Ovary (tissue), 9 donors: ENCODE data around the gene SCN4B. TPM values are rescaled to one million over a fixed set of nuclear protein-coding genes. Genes with fewer than 3 reads are reported as not detected.

Experiments used
- DNase-seq, 5 donors: peaks; one replicate each; pipeline ENCODE4 v3.0.0-alpha.2; 2019 to 2020
- H3K27ac ChIP-seq, 2 donors: fragments of 200-600 bp; one replicate each; pipeline versions ENCODE4 v1.5.1 to v1.8.0; 2019 to 2022
- H3K27me3 ChIP-seq: fragments of 200-600 bp; one replicate; pipeline ENCODE4 v1.8.0; 2022
- H3K36me3 ChIP-seq: fragments of 200-600 bp; sonication (generic); one replicate; pipeline ENCODE4 v1.5.1; 2019
- H3K4me1 ChIP-seq: one replicate; pipeline ENCODE4 v1.8.1; 2013; ENCODE audit warnings: mild to moderate bottlenecking, moderate library complexity; ENCODE audit not compliant: insufficient read depth
- H3K4me3 ChIP-seq: fragments of 200-600 bp; sonication (generic); one replicate; pipeline ENCODE4 v1.5.1; 2017
- H3K9me3 ChIP-seq, 2 donors: fragments of 200-600 bp in 1 of 2; sonication (generic) in 1 of 2; one replicate each; pipeline versions ENCODE4 v1.5.1 to v1.8.1; 2013 to 2019; ENCODE audit warnings: mild to moderate bottlenecking in 1 of 2, moderate library complexity in 1 of 2
- EP300 ChIP-seq: sonication (generic); formaldehyde crosslinking; IDR thresholded peaks from one replicate; pipeline ENCODE4 v1.6.1; 2017; ENCODE audit warnings: antibody characterized with exemption
- POLR2A ChIP-seq: fragments of 450-650 bp; IDR thresholded peaks from one replicate; pipeline ENCODE4 v1.6.1; 2017; ENCODE audit warnings: antibody characterized with exemption, mild to moderate bottlenecking, moderate library complexity
- WGBS, 3 donors: extraction: QIAGEN DNeasy Blood & Tissue Kit in 1 of 3; methylation state at CpG; one replicate each; pipeline versions ENCODE4 v1.1.5 to v1.1.7; 2013 to 2017; 5-methylcytosine and 5-hydroxymethylcytosine counted together
- intact Hi-C, 4 donors: fragments of 100-400 bp; cut with DNase I; formaldehyde crosslinking; loops; one replicate each; pipeline versions ENCODE4 v1.11.0 to v1.15.1; 2022 to 2023
- polyA plus RNA-seq, 2 donors: library from polyadenylated mRNA; stranded (reverse); fragments of 200-250 nt in 1 of 2; fragments of 350-450 nt in 1 of 2; fragmentation: Illumina TruSeq in 1 of 2; extraction: RNeasy Lipid Tissue Mini Kit (QIAGEN cat#74804) in 1 of 2; gene quantifications; one replicate each; pipeline ENCODE4 v1.2.3, GENCODE V29; 2013 to 2014
- total RNA-seq, 7 donors: library from RNA; depleted of rRNA in 2 of 7; stranded (reverse); fragments of >200 nt in 2 of 7; fragmentation: NEBNext Ultra II Directional in 3 of 7; extraction: Animal tissue kit (Norgen Biotek cat#: 25700) in 3 of 7; gene quantifications; one replicate each; pipeline versions ENCODE4 v1.1.0 to v1.2.4, GENCODE V29; 2016 to 2023
- TF ChIP-seq, protein P1 (sequence below), 3 donors: fragments of 450-650 bp in 2 of 3; fragments of 200-600 bp in 1 of 3; IDR thresholded peaks; one replicate each; pipeline versions ENCODE4 v1.5.1 to v1.8.0; 2016 to 2022; ENCODE audit warnings: antibody characterized with exemption in 3 of 3, mild to moderate bottlenecking in 1 of 3
- donor health status: DM: no; HTN: no; CAD: no; lungs with moderate emphysema.
- donor health status: DM: no; HTN: no; CAD: no.
- donor health status: Bipolar disorder and iron deficiency.
- donor health status: DM: yes; HTN: yes; CAD: no.
- donor health status: DM: no; HTN: no; CAD: no.
- donor health status: DM: yes; HTN: yes; CAD: no.

SCN4B gene
- total and polyA plus RNA-seq, 9 donors, result 0.10 to 13.3 (median 0.52) TPM

DNA sequence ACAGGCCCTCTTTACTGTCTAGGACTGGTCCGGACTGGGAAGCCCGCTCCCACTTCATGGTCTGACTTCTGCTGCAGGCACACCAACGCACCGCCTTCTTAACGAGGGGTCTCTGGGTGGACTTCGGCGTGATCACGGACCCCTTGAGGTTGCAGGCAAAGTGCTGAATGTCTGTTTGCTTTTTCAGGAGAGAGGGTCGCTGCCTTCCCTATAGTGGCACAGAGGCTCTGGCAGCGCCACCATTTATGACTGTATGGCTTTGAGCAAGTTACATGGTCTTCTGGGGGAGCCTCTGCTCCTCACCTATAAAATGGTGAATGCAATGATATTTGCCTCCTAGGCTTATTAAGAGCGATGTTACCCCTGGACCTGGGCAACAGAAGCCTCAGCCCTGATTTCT, 1.4 kb upstream of the SCN4B start:
- TF ChIP-seq POLR2A, result no peak
- TF ChIP-seq, protein P1, sequence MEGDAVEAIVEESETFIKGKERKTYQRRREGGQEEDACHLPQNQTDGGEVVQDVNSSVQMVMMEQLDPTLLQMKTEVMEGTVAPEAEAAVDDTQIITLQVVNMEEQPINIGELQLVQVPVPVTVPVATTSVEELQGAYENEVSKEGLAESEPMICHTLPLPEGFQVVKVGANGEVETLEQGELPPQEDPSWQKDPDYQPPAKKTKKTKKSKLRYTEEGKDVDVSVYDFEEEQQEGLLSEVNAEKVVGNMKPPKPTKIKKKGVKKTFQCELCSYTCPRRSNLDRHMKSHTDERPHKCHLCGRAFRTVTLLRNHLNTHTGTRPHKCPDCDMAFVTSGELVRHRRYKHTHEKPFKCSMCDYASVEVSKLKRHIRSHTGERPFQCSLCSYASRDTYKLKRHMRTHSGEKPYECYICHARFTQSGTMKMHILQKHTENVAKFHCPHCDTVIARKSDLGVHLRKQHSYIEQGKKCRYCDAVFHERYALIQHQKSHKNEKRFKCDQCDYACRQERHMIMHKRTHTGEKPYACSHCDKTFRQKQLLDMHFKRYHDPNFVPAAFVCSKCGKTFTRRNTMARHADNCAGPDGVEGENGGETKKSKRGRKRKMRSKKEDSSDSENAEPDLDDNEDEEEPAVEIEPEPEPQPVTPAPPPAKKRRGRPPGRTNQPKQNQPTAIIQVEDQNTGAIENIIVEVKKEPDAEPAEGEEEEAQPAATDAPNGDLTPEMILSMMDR (IDR thresholded peaks at IDR 0.05), result no peak
- intact Hi-C loops, result no loop called here
- Histone ChIP-seq H3K9me3 (no peaks in the 10 kb centered on the region), H3K36me3 (no peaks in the 10 kb centered on the region), H3K27ac (no peak overlapping the region), H3K4me3 (no peak overlapping the region), H3K4me1 (peaks cover 2% of the 10 kb centered on the region), H3K27me3 (no peaks in the 10 kb centered on the region)
- DNase-seq, result no peak
- WGBS, 3 donors, result 75 to 91% (median 81%) methylated on average over 11 of the region's 11 CpGs

DNA sequence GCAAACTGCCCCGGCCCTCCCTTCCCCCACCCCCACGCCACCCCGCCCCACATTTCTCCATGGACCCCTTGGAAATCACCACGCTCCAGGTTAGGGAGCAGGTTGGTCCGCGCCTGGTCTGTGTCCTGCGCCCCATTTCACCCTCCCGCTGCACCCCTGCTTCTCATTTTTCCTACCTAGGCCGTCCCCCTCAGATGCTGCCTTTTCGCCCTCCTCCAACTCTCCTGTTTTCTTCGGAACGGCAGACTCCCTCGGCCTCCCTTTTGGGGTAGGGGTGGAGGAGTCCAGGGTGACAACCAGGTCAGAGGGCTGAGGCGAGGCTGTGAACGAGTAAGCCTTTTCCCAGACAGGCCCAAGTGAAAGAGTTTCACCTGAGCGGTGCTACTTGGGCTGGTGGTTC, 893 bp upstream of the SCN4B start:
- H3K9me3 ChIP-seq, result no peaks in the 10 kb centered on the region
- no peak for DNase-seq
- no peak overlapping the region for H3K4me3 ChIP-seq
- H3K4me1 ChIP-seq, result peaks cover 2% of the 10 kb centered on the region
- no peak overlapping the region for H3K27ac ChIP-seq
- no peaks in the 10 kb centered on the region for H3K27me3 ChIP-seq
- H3K36me3 ChIP-seq, result no peaks in the 10 kb centered on the region
- intact Hi-C loops, result no loop called here
- 16 to 27% (median 20%) methylated on average over 16 of the region's 16 CpGs for WGBS, 3 donors
- TF ChIP-seq EP300, result no peak
- no peak for TF ChIP-seq POLR2A
- TF ChIP-seq, protein P1 (IDR thresholded peaks at IDR 0.05), result no peak

GRCh38 chr11:118152020-118152551, 537 bp downstream of the SCN4B start:
- WGBS, 3 donors, result 7 to 11% (median 7%) methylated on average over 16 of the region's 16 CpGs
- H3K9me3 ChIP-seq, result no peaks in the 10 kb centered on the region
- H3K27ac ChIP-seq, result no peak overlapping the region
- no peaks in the 10 kb centered on the region for H3K36me3 ChIP-seq
- no peaks in the 10 kb centered on the region for H3K27me3 ChIP-seq
- H3K4me1 ChIP-seq, result peaks cover 2% of the 10 kb centered on the region
- H3K4me3 ChIP-seq, result peak overlapping the region; percentile 45
- intact Hi-C loops, result no loop called here
- TF ChIP-seq EP300, result no peak
- TF ChIP-seq, protein P1 (IDR thresholded peaks at IDR 0.05), result no peak
- TF ChIP-seq POLR2A, result no peak
- DNase-seq, result no peak

- DNase-seq, result no peak
- intact Hi-C loops, result no loop called here
- H3K27me3 ChIP-seq, result no peaks in the 10 kb centered on the region
- H3K36me3 ChIP-seq, result no peaks in the 10 kb centered on the region
- no peak overlapping the region for H3K27ac ChIP-seq
- TF ChIP-seq, protein P1 (IDR thresholded peaks at IDR 0.05), result no peak
- TF ChIP-seq EP300, result no peak
- TF ChIP-seq POLR2A, result no peak
- no peaks in the 10 kb centered on the region for H3K9me3 ChIP-seq
- H3K4me1 ChIP-seq, result peaks cover 2% of the 10 kb centered on the region
- WGBS, 3 donors, result 39 to 49% (median 45%) methylated on average over 5 of the region's 5 CpGs
- no peak overlapping the region for H3K4me3 ChIP-seq
These were observed 1.2 kb downstream of the SCN4B start for GRCh38 chr11:118151431-118151830.
